Prostate gland (tissue), 2 donors: ENCODE results near the gene SAT1.

Experiments used
- CTCF ChIP-seq, 4 experiments: fragments of 200-600 bp in 2 of 4; fragments of 450-650 bp in 2 of 4; sonication (generic) in 2 of 4; IDR thresholded peaks; 1 replicate in 3 of 4; 2 replicates in 1 of 4; pipeline ENCODE4 v1.5.1; 2016 to 2019; ENCODE audit warnings: antibody characterized with exemption in 4 of 4, mild to moderate bottlenecking in 2 of 4, moderate library complexity in 2 of 4
- POLR2A ChIP-seq: fragments of 450-650 bp; IDR thresholded peaks from one replicate; pipeline ENCODE4 v1.6.1; 2016; ENCODE audit warnings: antibody characterized with exemption, mild to moderate bottlenecking

DNA sequence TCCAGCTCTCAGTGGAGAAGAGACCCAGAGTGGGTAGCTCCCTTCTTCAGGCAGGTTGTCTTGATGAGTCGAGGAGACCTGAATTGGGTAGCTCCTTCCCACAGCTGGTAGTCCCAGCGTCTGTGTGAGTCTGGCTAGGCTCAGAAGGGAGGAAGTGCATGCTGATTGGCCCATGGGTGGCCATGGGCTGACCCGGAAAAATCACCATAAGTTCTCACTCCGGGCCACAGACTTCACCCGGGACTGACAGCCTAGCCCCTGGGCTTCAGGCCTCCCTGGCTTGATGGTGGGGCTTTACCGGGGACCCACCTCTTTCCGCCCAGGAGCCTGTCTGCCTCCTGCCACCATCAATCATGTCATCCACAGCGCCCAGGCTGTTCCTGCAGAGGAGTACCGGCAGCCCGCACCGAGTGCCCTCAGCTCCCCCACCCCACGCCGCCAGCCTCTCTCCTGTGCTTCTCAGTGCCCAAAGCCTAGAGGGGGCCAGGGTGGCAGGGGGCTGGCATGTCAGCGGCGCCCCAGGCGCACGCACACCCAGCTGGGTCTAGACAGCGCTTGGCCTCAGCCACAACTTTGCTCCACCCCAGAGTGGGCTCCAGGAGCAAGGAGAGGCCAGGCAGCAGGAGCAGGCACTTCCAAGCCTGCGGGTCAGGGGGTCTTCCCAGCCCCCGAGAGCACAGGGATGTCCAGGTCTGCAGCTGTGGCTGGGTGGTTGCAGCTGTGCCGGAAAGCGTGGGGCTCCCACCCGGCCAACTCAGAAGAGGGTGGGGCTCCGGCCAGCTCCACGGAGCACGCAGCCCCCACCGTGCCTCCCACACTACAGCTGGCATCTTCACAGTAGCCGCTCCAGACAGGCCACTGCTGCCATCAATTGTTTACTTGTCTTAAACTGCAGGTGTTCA is 16.1 kb upstream of the SAT1 start:
- no peak for TF ChIP-seq CTCF (IDR thresholded peaks at IDR 0.05)
- no peak for TF ChIP-seq POLR2A
